ENCODE data around the gene LUC7L. TPM values are rescaled to one million over a fixed set of nuclear protein-coding genes. Genes with fewer than 3 reads are reported as not detected.
"Not testable (repeated sequence)": the region's sequence is repeated elsewhere in the genome, so short reads cannot be mapped to it uniquely, and the experiment has no call there.

LUC7L gene
- total and polyA plus RNA-seq, 8 donors: 55.5 to 173 (median 147) TPM

GRCh38 chr16:178668-179015 lies 50.6 kb downstream of the LUC7L start:
- Histone ChIP-seq H3K36me3 (no peaks in the 10 kb centered on the region), H3K27ac (no peak overlapping the region), H3K27me3 (peaks cover 51 to 73% of the 10 kb centered on the region in 2 donors), H3K9me3 (no peaks in the 10 kb centered on the region), H3K4me1 (peaks cover 13 to 18% of the 10 kb centered on the region in 2 donors), H3K4me3 (no peak overlapping the region)
- DNase-seq: no peak
- no peak for ATAC-seq
- intact Hi-C loops (cut with DNase I): no loop called here
- TF ChIP-seq CTCF (IDR thresholded peaks at IDR 0.05): no peak

- Histone ChIP-seq H3K36me3 (no peaks in the 10 kb centered on the region), H3K4me3 (no peak overlapping the region), H3K4me1 (peaks cover 13 to 18% of the 10 kb centered on the region in 2 donors), H3K27ac (no peak overlapping the region), H3K27me3 (peaks cover 55 to 78% of the 10 kb centered on the region in 2 donors), H3K9me3 (no peaks in the 10 kb centered on the region)
- no peak for ATAC-seq
- intact Hi-C loops (cut with DNase I): no loop called here
- no peak for TF ChIP-seq CTCF (IDR thresholded peaks at IDR 0.05)
- DNase-seq: no peak
Observed at GRCh38 chr16:177981-178667, 51.1 kb downstream of the LUC7L start.

GRCh38 chr16:177394-177822 lies 51.8 kb downstream of the LUC7L start:
- DNase-seq: peak in 1 of 4 donors; percentile 51
- Histone ChIP-seq H3K27ac (no peak overlapping the region), H3K4me3 (no peak overlapping the region), H3K9me3 (no peaks in the 10 kb centered on the region), H3K4me1 (peaks cover 13 to 18% of the 10 kb centered on the region in 2 donors), H3K36me3 (no peaks in the 10 kb centered on the region), H3K27me3 (peaks cover 55 to 79% of the 10 kb centered on the region in 2 donors)
- TF ChIP-seq CTCF (IDR thresholded peaks at IDR 0.05): no peak
- no peak for ATAC-seq
- intact Hi-C loops (cut with DNase I): no loop called here

- Histone ChIP-seq H3K27me3 (peaks cover 56 to 85% of the 10 kb centered on the region in 2 donors), H3K4me1 (peaks cover 13 to 18% of the 10 kb centered on the region in 2 donors)
- ATAC-seq; H3K36me3 ChIP-seq; H3K9me3 ChIP-seq; intact Hi-C loops (cut with DNase I); DNase-seq; H3K4me3 ChIP-seq; H3K27ac ChIP-seq: not testable (repeated sequence)
Observed at GRCh38 chr16:176477-177382, 52.5 kb downstream of the LUC7L start, which contains the start of gene HBA1. Gene HBA1 (plus strand): TSS chr16:176680. CDS start chr16:176717, 37 bp downstream.

GRCh38 chr16:176006-176405 lies 53.2 kb downstream of the LUC7L start:
- DNase-seq; H3K9me3 ChIP-seq; intact Hi-C loops (cut with DNase I); H3K4me3 ChIP-seq; H3K36me3 ChIP-seq; H3K27ac ChIP-seq; ATAC-seq: not testable (repeated sequence)
- Histone ChIP-seq H3K27me3 (peaks cover 62 to 86% of the 10 kb centered on the region in 2 donors), H3K4me1 (peaks cover 7 to 11% of the 10 kb centered on the region in 2 donors)

Data from left lung (tissue), 10 donors.